ENCODE results near the gene TTL.

DNA sequence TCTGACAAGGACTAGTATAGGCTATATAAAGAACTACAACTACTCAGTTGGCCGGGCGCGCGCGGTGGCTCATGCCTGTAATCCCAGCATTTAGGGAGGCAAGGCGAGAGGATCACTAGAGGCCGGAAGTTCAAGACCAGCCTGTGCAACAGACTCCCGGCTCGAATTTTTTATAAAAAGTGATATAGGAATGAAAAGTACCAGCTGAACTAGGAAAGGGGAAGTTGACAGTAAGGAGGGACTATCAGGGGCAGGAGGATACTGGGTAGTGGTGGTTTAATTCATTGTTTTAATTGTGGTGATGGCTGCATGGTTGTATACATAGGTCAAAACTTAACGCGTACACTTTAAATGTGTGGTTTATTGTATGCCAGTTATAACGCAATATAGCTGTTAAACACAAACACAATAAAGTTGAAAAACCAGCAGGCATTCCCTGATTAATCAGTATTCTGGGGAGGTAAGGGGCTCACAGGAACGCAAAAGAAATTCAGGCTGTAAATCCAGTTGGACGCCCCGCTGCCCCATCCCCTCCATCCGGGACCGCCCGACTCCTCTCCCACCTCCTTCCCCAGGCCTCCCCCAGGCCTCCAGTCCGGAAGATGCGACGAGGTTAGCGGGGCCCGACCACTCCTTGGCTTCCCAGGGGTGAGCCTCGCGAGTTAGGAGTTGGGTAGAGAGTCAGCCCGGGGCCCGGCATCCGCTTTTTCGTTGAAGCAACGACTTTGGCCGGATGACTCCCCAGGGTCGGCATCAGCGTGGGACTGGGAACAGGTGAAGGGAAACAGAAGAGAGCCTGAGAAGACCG lies 59.6 kb downstream of the TTL start:
- TF ChIP-seq, protein P1, sequence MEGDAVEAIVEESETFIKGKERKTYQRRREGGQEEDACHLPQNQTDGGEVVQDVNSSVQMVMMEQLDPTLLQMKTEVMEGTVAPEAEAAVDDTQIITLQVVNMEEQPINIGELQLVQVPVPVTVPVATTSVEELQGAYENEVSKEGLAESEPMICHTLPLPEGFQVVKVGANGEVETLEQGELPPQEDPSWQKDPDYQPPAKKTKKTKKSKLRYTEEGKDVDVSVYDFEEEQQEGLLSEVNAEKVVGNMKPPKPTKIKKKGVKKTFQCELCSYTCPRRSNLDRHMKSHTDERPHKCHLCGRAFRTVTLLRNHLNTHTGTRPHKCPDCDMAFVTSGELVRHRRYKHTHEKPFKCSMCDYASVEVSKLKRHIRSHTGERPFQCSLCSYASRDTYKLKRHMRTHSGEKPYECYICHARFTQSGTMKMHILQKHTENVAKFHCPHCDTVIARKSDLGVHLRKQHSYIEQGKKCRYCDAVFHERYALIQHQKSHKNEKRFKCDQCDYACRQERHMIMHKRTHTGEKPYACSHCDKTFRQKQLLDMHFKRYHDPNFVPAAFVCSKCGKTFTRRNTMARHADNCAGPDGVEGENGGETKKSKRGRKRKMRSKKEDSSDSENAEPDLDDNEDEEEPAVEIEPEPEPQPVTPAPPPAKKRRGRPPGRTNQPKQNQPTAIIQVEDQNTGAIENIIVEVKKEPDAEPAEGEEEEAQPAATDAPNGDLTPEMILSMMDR (conservative IDR thresholded peaks at IDR 0.05 in 1 of 2, IDR thresholded peaks at IDR 0.05 in 1 of 2; ENCODE audit: extremely low read depth in 1 of 2, insufficient read depth in 1 of 2, low read depth in 1 of 2, low read length in 2 of 2) = no peak
- TF ChIP-seq EZH2 (IDR thresholded peaks at IDR 0.05; ENCODE audit: borderline replicate concordance, low read length) = no peak
